Left lung (tissue), 10 donors: ENCODE data around the gene PTPRS. TPM values are rescaled to one million over a fixed set of nuclear protein-coding genes. Genes with fewer than 3 reads are reported as not detected.
"Not testable (repeated sequence)": the region's sequence is repeated elsewhere in the genome, so short reads cannot be mapped to it uniquely, and the experiment has no call there.

Experiments
- ATAC-seq: fragments of 200-7000 bp; cut with Tn5 transposase; one replicate; pipeline ENCODE4 v1.9.1; 2020; ENCODE audit warnings: moderate library complexity
- DNase-seq, 4 donors: peaks; one replicate each; pipeline ENCODE4 v3.0.0-alpha.2; 2013 to 2020
- H3K27ac ChIP-seq, 2 donors: fragments of 200-600 bp; sonication (generic) in 1 of 2; one replicate each; pipeline versions ENCODE4 v1.5.0 to v1.8.0; 2020 to 2021
- H3K27me3 ChIP-seq, 2 donors: fragments of 200-600 bp; sonication (generic) in 1 of 2; one replicate each; pipeline versions ENCODE4 v1.5.0 to v1.8.0; 2020 to 2021
- H3K36me3 ChIP-seq, 2 donors: fragments of 200-600 bp; sonication (generic) in 1 of 2; one replicate each; pipeline versions ENCODE4 v1.5.0 to v1.8.0; 2020 to 2021
- H3K4me1 ChIP-seq, 2 donors: fragments of 200-600 bp; one replicate each; pipeline ENCODE4 v1.8.0; 2021
- H3K4me3 ChIP-seq, 2 donors: fragments of 200-600 bp; sonication (generic) in 1 of 2; one replicate each; pipeline versions ENCODE4 v1.5.0 to v1.8.0; 2020 to 2021; ENCODE audit warnings: mild to moderate bottlenecking in 1 of 2
- H3K9me3 ChIP-seq, 2 donors: fragments of 200-600 bp; sonication (generic) in 1 of 2; one replicate each; pipeline versions ENCODE4 v1.5.0 to v1.8.0; 2020 to 2021
- CTCF ChIP-seq, 2 donors: fragments of 200-600 bp; sonication (generic) in 1 of 2; IDR thresholded peaks; one replicate each; pipeline versions ENCODE4 v1.5.0 to v1.8.0; 2021; ENCODE audit warnings: antibody characterized with exemption in 2 of 2
- intact Hi-C, 2 donors: fragments of 100-400 bp; cut with DNase I; formaldehyde crosslinking; loops; one replicate each; pipeline versions ENCODE4 v1.11.2 to v1.14.2; 2022
- polyA plus RNA-seq, 6 donors: library from polyadenylated mRNA; unstranded; fragments of 120-200 nt; gene quantifications; one replicate each; pipeline ENCODE4 v1.2.1, GENCODE V29; 2013; ENCODE audit not compliant: insufficient read length in 6 of 6
- total RNA-seq, 2 donors: library from RNA; stranded (reverse); fragmentation: NEBNext Ultra II Directional; extraction: Animal tissue kit (Norgen Biotek cat#: 25700); gene quantifications; one replicate each; pipeline ENCODE4 v1.2.1, GENCODE V29; 2021
- donor health status: DM: no; HTN: yes; CAD: no.
- donor health status: DM: no; HTN: no; CAD: no.

The PTPRS gene
- total and polyA plus RNA-seq, 8 donors: 61.7 to 97.9 (median 75.3) TPM

- Histone ChIP-seq H3K27me3 (peaks cover 0 to 66% of the 10 kb centered on the region in 2 donors), H3K9me3 (no peaks in the 10 kb centered on the region), H3K36me3 (no peaks in the 10 kb centered on the region), H3K4me1 (no peaks in the 10 kb centered on the region), H3K27ac (no peak overlapping the region), H3K4me3 (no peak overlapping the region)
- no peak for DNase-seq
- no peak for TF ChIP-seq CTCF (IDR thresholded peaks at IDR 0.05)
- intact Hi-C loops: no loop called here
- no peak for ATAC-seq
Measured at GRCh38 chr19:5367530-5368133, 27.0 kb upstream of the PTPRS start.

- Histone ChIP-seq H3K4me3 (no peak overlapping the region), H3K27ac (no peak overlapping the region), H3K27me3 (peaks cover 0 to 72% of the 10 kb centered on the region in 2 donors), H3K4me1 (no peaks in the 10 kb centered on the region), H3K9me3 (no peaks in the 10 kb centered on the region), H3K36me3 (no peaks in the 10 kb centered on the region)
- DNase-seq (no peak), ATAC-seq (no peak)
- TF ChIP-seq CTCF (IDR thresholded peaks at IDR 0.05): no peak
- intact Hi-C loops: no loop called here
Measured at GRCh38 chr19:5365905-5366304, 25.3 kb upstream of the PTPRS start.

- no peak for DNase-seq
- no peak for ATAC-seq
- intact Hi-C loops: no loop called here
Measured at GRCh38 chr19:5364674-5365073, 24.1 kb upstream of the PTPRS start.

GRCh38 chr19:5361839-5362238 lies 21.2 kb upstream of the PTPRS start:
- H3K27ac ChIP-seq, intact Hi-C loops, H3K4me1 ChIP-seq, DNase-seq, ATAC-seq, H3K9me3 ChIP-seq, H3K4me3 ChIP-seq, H3K36me3 ChIP-seq: not testable (repeated sequence)
- peaks cover 0 to 86% of the 10 kb centered on the region in 2 donors for H3K27me3 ChIP-seq

More at GRCh38 chr19:5364674-5365073, 24.1 kb upstream of the PTPRS start:
- peaks cover 0 to 75% of the 10 kb centered on the region in 2 donors for H3K27me3 ChIP-seq
- H3K36me3 ChIP-seq: no peaks in the 10 kb centered on the region
- no peak overlapping the region for H3K4me3 ChIP-seq
- H3K9me3 ChIP-seq: no peaks in the 10 kb centered on the region
- no peaks in the 10 kb centered on the region for H3K4me1 ChIP-seq
- no peak for TF ChIP-seq CTCF (IDR thresholded peaks at IDR 0.05)
- H3K27ac ChIP-seq: no peak overlapping the region

- no peaks in the 10 kb centered on the region for H3K9me3 ChIP-seq
- DNase-seq (no peak), ATAC-seq (no peak)
- H3K4me1 ChIP-seq: no peaks in the 10 kb centered on the region
- H3K27me3 ChIP-seq: peaks cover 0 to 81% of the 10 kb centered on the region in 2 donors
- H3K36me3 ChIP-seq: no peaks in the 10 kb centered on the region
- no peak overlapping the region for H3K4me3 ChIP-seq
- intact Hi-C loops: no loop called here
- no peak overlapping the region for H3K27ac ChIP-seq
- TF ChIP-seq CTCF (IDR thresholded peaks at IDR 0.05): no peak
Measured at GRCh38 chr19:5361407-5361806, 20.8 kb upstream of the PTPRS start.
